SK-N-SH treated with all-trans-retinoic acid at 6 μM for 48 hours (cell line): Measurements from ENCODE around the gene PKMYT1.

Source experiments
- CREB5 ChIP-seq: fragments of 250-450 bp; sonication (Bioruptor Pico); IDR thresholded peaks from 2 replicates; pipeline ENCODE4 v1.5.1; 2020; ENCODE audit warnings: low read depth, mild to moderate bottlenecking, moderate library complexity
- GLIS3 ChIP-seq: fragments of 250-450 bp; sonication (Bioruptor Pico); IDR thresholded peaks from 2 replicates; pipeline ENCODE4 v1.5.0; 2020; ENCODE audit warnings: mild to moderate bottlenecking, moderate library complexity
- OSR1 ChIP-seq: fragments of 250-450 bp; sonication (Bioruptor Pico); IDR thresholded peaks from 2 replicates; pipeline ENCODE4 v1.8.0; 2022; ENCODE audit warnings: moderate library complexity, mild to moderate bottlenecking, inconsistent platforms
- PATZ1 ChIP-seq: fragments of 250-450 bp; sonication (Bioruptor Pico); IDR thresholded peaks from 2 replicates; pipeline ENCODE4 v1.8.0; 2020; ENCODE audit warnings: mild to moderate bottlenecking, moderate library complexity, borderline replicate concordance
- TOX ChIP-seq: fragments of 250-450 bp; sonication (Bioruptor Pico); IDR thresholded peaks from 2 replicates; pipeline ENCODE4 v1.8.0; 2021; ENCODE audit warnings: mild to moderate bottlenecking, moderate library complexity, borderline replicate concordance
- ZC3H10 ChIP-seq: fragments of 250-450 bp; sonication (Bioruptor Pico); IDR thresholded peaks from 2 replicates; pipeline ENCODE4 v1.5.1; 2021; ENCODE audit warnings: mild to moderate bottlenecking, moderate library complexity
- ZFP3 ChIP-seq: fragments of 250-450 bp; sonication (Bioruptor Pico); IDR thresholded peaks from 2 replicates; pipeline ENCODE4 v1.5.0; 2020; ENCODE audit warnings: mild to moderate bottlenecking, moderate library complexity

- TF ChIP-seq OSR1 (CRISPR knock-in tag): no peak
- TF ChIP-seq CREB5 (CRISPR knock-in tag): no peak
- no peak for TF ChIP-seq PATZ1
- TF ChIP-seq TOX: no peak
- TF ChIP-seq ZFP3 (CRISPR knock-in tag): no peak
- no peak for TF ChIP-seq ZC3H10
- TF ChIP-seq GLIS3: no peak
Measured at GRCh38 chr16:2975161-2975795, 5.0 kb downstream of the PKMYT1 start.
